ENCODE results near the gene RAB27B.

DNA sequence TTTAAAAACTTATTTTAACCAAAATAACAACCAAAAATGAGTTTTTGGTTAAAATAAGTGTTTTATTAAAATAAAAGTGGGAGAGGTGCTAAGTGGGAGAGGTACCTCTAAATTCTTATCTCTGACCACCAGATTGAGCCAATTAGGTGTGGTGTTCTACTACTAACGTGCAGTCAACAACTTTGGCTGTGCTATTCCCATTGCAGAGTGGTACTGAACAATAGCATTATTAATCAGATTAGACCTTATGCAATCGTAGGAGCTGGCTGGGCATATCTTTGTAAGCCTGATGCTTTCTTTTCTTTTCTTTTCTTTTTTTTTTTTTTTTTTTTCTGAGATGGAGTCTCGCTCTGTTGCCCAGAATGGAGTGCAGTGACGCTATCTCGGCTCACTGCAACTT is 38.9 kb downstream of the RAB27B start:
- no peak for TF ChIP-seq EZH2 (IDR thresholded peaks at IDR 0.05; ENCODE audit: borderline replicate concordance, low read length)
- TF ChIP-seq, protein P1, sequence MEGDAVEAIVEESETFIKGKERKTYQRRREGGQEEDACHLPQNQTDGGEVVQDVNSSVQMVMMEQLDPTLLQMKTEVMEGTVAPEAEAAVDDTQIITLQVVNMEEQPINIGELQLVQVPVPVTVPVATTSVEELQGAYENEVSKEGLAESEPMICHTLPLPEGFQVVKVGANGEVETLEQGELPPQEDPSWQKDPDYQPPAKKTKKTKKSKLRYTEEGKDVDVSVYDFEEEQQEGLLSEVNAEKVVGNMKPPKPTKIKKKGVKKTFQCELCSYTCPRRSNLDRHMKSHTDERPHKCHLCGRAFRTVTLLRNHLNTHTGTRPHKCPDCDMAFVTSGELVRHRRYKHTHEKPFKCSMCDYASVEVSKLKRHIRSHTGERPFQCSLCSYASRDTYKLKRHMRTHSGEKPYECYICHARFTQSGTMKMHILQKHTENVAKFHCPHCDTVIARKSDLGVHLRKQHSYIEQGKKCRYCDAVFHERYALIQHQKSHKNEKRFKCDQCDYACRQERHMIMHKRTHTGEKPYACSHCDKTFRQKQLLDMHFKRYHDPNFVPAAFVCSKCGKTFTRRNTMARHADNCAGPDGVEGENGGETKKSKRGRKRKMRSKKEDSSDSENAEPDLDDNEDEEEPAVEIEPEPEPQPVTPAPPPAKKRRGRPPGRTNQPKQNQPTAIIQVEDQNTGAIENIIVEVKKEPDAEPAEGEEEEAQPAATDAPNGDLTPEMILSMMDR (IDR thresholded peaks at IDR 0.05; ENCODE audit: low read length): no peak
